Measurements from ENCODE around the gene SIPA1.

GRCh38 chr11:65590240-65590738 is 47.6 kb upstream of the SIPA1 start:
- TF ChIP-seq CTCF (conservative IDR thresholded peaks at IDR 0.05; ENCODE audit: low read length) (no peak), EZH2phosphoT487 (IDR thresholded peaks at IDR 0.05; ENCODE audit: borderline replicate concordance, low read depth, low read length) (no peak)
